Measurements from ENCODE around the gene NRCAM.

- TF ChIP-seq, protein P1, sequence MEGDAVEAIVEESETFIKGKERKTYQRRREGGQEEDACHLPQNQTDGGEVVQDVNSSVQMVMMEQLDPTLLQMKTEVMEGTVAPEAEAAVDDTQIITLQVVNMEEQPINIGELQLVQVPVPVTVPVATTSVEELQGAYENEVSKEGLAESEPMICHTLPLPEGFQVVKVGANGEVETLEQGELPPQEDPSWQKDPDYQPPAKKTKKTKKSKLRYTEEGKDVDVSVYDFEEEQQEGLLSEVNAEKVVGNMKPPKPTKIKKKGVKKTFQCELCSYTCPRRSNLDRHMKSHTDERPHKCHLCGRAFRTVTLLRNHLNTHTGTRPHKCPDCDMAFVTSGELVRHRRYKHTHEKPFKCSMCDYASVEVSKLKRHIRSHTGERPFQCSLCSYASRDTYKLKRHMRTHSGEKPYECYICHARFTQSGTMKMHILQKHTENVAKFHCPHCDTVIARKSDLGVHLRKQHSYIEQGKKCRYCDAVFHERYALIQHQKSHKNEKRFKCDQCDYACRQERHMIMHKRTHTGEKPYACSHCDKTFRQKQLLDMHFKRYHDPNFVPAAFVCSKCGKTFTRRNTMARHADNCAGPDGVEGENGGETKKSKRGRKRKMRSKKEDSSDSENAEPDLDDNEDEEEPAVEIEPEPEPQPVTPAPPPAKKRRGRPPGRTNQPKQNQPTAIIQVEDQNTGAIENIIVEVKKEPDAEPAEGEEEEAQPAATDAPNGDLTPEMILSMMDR (IDR thresholded peaks at IDR 0.05): no peak
- TF ChIP-seq POLR2A (IDR thresholded peaks at IDR 0.05): no peak
Measured at GRCh38 chr7:108448584-108449505, 7.4 kb downstream of the NRCAM start.

Data from adrenal gland (tissue), 5 donors.